Measurements from ENCODE around the gene CHCHD5. TPM values are rescaled to one million over a fixed set of nuclear protein-coding genes. Genes with fewer than 3 reads are reported as not detected.
A peak's percentile ranks its signal among the peaks of the same experiment; 100 is the strongest.
"Not testable (repeated sequence)": the region's sequence is repeated elsewhere in the genome, so short reads cannot be mapped to it uniquely, and the experiment has no call there.

CHCHD5 gene, protein sequence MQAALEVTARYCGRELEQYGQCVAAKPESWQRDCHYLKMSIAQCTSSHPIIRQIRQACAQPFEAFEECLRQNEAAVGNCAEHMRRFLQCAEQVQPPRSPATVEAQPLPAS
- total RNA-seq, result 10 to 100 TPM; 11.9 to 22.0 (median 15.7) TPM

DNA sequence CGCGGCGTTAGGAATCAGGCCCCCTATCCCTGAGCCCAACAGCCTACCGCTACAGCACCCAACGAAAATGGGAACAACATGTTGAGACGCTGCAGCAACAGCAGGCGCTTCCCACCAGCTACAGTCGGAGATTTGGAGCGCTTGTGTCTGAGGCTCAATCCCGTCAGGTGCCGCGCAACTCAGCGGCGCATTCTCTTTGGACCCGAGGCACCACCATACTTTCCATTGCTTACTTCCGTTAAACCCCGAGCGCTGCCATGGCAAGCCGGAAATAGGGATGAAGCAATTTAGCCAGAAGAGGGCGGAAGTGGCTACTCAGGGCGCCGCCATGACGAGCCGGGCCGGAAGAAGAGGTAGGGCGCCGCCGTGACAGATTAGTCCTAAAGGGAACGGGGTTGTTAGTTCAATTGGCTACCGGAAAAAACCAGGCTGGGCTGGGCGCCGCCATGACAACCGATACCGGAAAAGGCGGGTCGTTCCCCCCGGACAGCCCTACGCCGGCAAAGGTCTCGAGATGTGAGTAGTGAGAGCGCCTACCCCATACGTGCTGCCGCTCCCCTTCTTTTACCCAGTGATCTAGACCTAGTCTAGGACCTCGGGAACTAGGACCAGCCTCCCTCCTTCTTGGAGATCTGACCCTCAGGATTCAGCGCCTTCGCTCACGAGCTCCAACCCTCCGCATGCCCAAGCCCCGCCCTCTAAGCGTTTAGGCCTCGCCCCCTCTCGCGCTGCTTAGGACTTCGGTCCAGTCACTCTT is at the start of gene CHCHD5:
CHCHD5 (plus strand) TSS at position 476 of the 757 bp plus-strand sequence; CDS start at position 515, 39 bp downstream.
- peak; percentile 74 for DNase-seq (ENCODE audit: low spot score)
- TF ChIP-seq, protein P1, sequence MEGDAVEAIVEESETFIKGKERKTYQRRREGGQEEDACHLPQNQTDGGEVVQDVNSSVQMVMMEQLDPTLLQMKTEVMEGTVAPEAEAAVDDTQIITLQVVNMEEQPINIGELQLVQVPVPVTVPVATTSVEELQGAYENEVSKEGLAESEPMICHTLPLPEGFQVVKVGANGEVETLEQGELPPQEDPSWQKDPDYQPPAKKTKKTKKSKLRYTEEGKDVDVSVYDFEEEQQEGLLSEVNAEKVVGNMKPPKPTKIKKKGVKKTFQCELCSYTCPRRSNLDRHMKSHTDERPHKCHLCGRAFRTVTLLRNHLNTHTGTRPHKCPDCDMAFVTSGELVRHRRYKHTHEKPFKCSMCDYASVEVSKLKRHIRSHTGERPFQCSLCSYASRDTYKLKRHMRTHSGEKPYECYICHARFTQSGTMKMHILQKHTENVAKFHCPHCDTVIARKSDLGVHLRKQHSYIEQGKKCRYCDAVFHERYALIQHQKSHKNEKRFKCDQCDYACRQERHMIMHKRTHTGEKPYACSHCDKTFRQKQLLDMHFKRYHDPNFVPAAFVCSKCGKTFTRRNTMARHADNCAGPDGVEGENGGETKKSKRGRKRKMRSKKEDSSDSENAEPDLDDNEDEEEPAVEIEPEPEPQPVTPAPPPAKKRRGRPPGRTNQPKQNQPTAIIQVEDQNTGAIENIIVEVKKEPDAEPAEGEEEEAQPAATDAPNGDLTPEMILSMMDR (IDR thresholded peaks at IDR 0.05), result no peak
- peak; percentile 90 for ATAC-seq (ENCODE audit: low FRiP score)

DNA sequence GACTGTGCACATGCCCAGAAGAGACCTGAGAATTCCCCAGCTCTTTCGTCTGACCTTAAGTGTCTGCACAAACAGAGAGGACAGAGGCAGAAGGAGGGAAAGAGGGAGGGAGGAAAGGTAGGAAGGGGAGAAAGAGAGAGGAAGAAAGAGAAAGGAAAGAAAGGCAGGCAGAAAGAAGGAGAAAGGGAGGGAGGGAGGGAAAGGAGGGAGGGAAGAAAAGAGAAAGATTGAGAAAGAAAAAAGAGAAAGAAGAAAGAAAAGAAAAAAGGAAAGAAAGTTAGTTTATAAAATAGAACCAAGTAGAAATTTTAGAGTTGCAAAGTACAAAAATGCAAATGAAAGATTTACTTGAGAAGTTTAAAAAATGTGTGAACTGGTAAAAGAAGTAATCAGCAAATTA is 49.6 kb upstream of the CHCHD5 start:
- TF ChIP-seq, protein P1 (IDR thresholded peaks at IDR 0.05), result no peak
- DNase-seq (ENCODE audit: low spot score), result no peak
- ATAC-seq (ENCODE audit: low FRiP score), result no peak

DNA sequence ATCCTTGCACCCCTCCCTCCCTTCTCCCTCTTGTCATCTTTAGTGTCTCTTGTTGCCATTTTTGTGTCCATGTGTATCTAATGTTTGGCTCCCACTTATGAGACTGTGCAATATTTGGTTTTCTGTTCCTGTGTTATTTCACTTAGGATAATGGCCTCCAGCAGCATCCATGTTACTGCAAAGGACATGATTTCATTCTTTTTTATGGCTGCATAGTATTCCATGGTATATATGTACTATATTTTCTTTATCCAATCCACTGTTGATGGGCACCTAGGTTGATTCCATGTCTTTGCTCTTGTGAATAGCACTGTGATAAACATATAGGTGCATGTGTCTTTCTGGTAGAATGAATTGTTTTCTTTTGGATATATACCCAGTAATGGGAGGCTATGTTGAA is 47.7 kb upstream of the CHCHD5 start:
- not testable (repeated sequence) for ATAC-seq (ENCODE audit: low FRiP score); DNase-seq (ENCODE audit: low spot score)

DNA sequence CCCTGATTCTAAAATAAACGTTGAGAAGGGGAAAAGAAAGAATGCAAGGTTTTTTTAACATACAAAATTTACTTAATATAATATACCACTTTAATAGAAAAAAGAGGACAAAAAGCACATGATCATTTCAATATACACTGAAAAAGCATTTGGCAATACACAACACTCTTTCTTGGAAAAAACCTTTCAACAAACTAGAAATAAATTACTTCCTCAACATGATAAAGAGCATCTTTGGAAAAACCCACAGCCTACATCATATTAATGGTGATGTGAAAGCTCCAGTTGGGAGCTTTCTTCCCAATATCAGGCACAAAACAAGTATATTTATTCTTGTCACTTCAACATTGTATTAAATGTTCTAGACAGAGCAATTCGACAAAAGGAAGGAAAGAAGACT is 45.1 kb upstream of the CHCHD5 start:
- TF ChIP-seq, protein P1 (IDR thresholded peaks at IDR 0.05), result no peak
- ATAC-seq (ENCODE audit: low FRiP score) (no peak), DNase-seq (ENCODE audit: low spot score) (no peak)

DNA sequence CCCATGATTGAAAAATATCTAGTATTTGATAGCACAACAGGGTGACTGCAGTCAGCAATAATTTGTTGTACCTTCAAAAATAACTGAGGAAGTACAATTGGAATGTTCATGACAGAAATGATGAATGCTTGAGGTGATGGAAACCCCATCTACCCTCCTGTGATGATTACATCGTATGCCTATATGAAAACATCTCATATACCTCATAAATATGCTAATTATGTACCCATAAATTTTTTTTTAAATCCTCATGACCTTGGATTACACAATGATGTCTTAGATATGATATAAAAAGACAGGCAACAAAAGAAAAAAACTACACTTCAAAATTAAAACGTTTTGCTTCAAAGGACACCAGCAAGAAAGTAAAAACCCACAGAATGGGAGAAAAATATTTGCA is 43.5 kb upstream of the CHCHD5 start:
- no peak for ATAC-seq (ENCODE audit: low FRiP score)
- TF ChIP-seq, protein P1 (IDR thresholded peaks at IDR 0.05), result no peak

DNA sequence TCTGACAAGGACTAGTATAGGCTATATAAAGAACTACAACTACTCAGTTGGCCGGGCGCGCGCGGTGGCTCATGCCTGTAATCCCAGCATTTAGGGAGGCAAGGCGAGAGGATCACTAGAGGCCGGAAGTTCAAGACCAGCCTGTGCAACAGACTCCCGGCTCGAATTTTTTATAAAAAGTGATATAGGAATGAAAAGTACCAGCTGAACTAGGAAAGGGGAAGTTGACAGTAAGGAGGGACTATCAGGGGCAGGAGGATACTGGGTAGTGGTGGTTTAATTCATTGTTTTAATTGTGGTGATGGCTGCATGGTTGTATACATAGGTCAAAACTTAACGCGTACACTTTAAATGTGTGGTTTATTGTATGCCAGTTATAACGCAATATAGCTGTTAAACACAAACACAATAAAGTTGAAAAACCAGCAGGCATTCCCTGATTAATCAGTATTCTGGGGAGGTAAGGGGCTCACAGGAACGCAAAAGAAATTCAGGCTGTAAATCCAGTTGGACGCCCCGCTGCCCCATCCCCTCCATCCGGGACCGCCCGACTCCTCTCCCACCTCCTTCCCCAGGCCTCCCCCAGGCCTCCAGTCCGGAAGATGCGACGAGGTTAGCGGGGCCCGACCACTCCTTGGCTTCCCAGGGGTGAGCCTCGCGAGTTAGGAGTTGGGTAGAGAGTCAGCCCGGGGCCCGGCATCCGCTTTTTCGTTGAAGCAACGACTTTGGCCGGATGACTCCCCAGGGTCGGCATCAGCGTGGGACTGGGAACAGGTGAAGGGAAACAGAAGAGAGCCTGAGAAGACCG is 42.9 kb upstream of the CHCHD5 start:
- DNase-seq (ENCODE audit: low spot score) (peak; percentile 31), ATAC-seq (ENCODE audit: low FRiP score) (peak; percentile 85)
- TF ChIP-seq, protein P1 (IDR thresholded peaks at IDR 0.05), result no peak

More for the DNA sequence above, 43.5 kb upstream of the CHCHD5 start:
- DNase-seq (ENCODE audit: low spot score), result no peak

Measured in omental fat pad (tissue), 4 donors.